GM23338 (cell line): Measurements from ENCODE around the gene MLLT3. TPM values are rescaled to one million over a fixed set of nuclear protein-coding genes. Genes with fewer than 3 reads are reported as not detected.
A peak's percentile ranks its signal among the peaks of the same experiment; 100 is the strongest.

Experiments used
- ATAC-seq: fragments of 200-7000 bp; cut with Tn5 transposase; 3 replicates; pipeline ENCODE4 v1.9.1; 2020
- DNase-seq: peaks from one replicate; pipeline ENCODE4 v3.0.0-alpha.2; 2015; ENCODE audit warnings: low spot score
- H2AFZ ChIP-seq: fragments of 200-600 bp; sonication (generic); 2 replicates; pipeline ENCODE4 v1.8.0; 2016; ENCODE audit warnings: antibody characterized with exemption, mild to moderate bottlenecking, moderate library complexity
- H3F3A ChIP-seq: fragments of 200-600 bp; sonication (generic); replicated peaks from 2 replicates; pipeline ENCODE4 v1.8.0; 2017; ENCODE audit warnings: antibody characterized with exemption, mixed run types, low read depth
- H3K27ac ChIP-seq: fragments of 200-600 bp; sonication (generic); 2 replicates; pipeline ENCODE4 v1.6.1; 2016; ENCODE audit warnings: low read depth
- H3K27me3 ChIP-seq: fragments of 200-600 bp; sonication (generic); 2 replicates; pipeline ENCODE4 v1.8.0; 2016; ENCODE audit warnings: mild to moderate bottlenecking, mixed run types, moderate library complexity; ENCODE audit not compliant: insufficient read depth
- H3K36me3 ChIP-seq: fragments of 200-600 bp; sonication (generic); 2 replicates; pipeline ENCODE4 v1.8.0; 2016; ENCODE audit warnings: mild to moderate bottlenecking; ENCODE audit not compliant: insufficient read depth
- H3K4me1 ChIP-seq: fragments of 200-600 bp; sonication (generic); 2 replicates; pipeline ENCODE4 v1.8.0; 2016; ENCODE audit warnings: mild to moderate bottlenecking, moderate library complexity; ENCODE audit not compliant: insufficient read depth
- H3K4me2 ChIP-seq: fragments of 200-600 bp; sonication (generic); 2 replicates; pipeline ENCODE4 v1.7.1; 2017; ENCODE audit warnings: mixed run types
- H3K4me3 ChIP-seq: fragments of 200-600 bp; sonication (generic); 2 replicates; pipeline ENCODE4 v1.6.1; 2016; ENCODE audit warnings: mixed run types
- H3K79me2 ChIP-seq: fragments of 200-600 bp; sonication (generic); replicated peaks from 2 replicates; pipeline ENCODE4 v1.8.0; 2017; ENCODE audit warnings: mild to moderate bottlenecking; ENCODE audit not compliant: insufficient read depth
- H3K9me2 ChIP-seq: fragments of 200-600 bp; sonication (generic); 2 replicates; pipeline ENCODE4 v1.8.0; 2017; ENCODE audit not compliant: insufficient read depth
- H4K20me1 ChIP-seq: fragments of 200-600 bp; sonication (generic); replicated peaks from 2 replicates; pipeline ENCODE4 v1.8.0; 2017; ENCODE audit warnings: mild to moderate bottlenecking; ENCODE audit not compliant: insufficient read depth
- H3K27ac Mint-ChIP-seq: 2 replicates; pipeline ENCODE4 v1.8.0; 2020; ENCODE audit warnings: inconsistent platforms, mild to moderate bottlenecking, moderate library complexity, mixed read lengths
- H3K27me3 Mint-ChIP-seq: 3 replicates; pipeline ENCODE4 v1.8.0; 2022; ENCODE audit warnings: low read depth, mild to moderate bottlenecking, moderate library complexity, mixed read lengths, inconsistent platforms; ENCODE audit not compliant: insufficient read depth, poor library complexity
- H3K36me3 Mint-ChIP-seq: 3 replicates; pipeline ENCODE4 v1.8.0; 2021; ENCODE audit warnings: low read depth, mild to moderate bottlenecking, inconsistent platforms, moderate library complexity, mixed read lengths
- H3K4me1 Mint-ChIP-seq: 3 replicates; pipeline ENCODE4 v1.8.0; 2020; ENCODE audit warnings: mild to moderate bottlenecking, inconsistent platforms, mixed read lengths
- H3K4me3 Mint-ChIP-seq: 3 replicates; pipeline ENCODE4 v1.8.0; 2021; ENCODE audit warnings: moderate library complexity, mild to moderate bottlenecking, inconsistent platforms, mixed read lengths
- H3K9me3 Mint-ChIP-seq: 3 replicates; pipeline ENCODE4 v1.8.0; 2020; ENCODE audit warnings: moderate library complexity, mild to moderate bottlenecking, inconsistent platforms, mixed read lengths
- CREB1 ChIP-seq: fragments of 250-450 bp; sonication (Bioruptor Pico); IDR thresholded peaks from 2 replicates; pipeline ENCODE4 v1.5.0; 2020; ENCODE audit warnings: low read depth, mild to moderate bottlenecking, moderate library complexity
- EZH2phosphoT487 ChIP-seq: fragments of 200-600 bp; sonication (generic); IDR thresholded peaks from one replicate; pipeline ENCODE4 v1.8.1; 2018; ENCODE audit warnings: antibody characterized with exemption; ENCODE audit not compliant: unreplicated experiment
- JUNB ChIP-seq: IDR thresholded peaks from one replicate; pipeline ENCODE4 v1.6.1; 2016; ENCODE audit warnings: antibody characterized with exemption; ENCODE audit not compliant: unreplicated experiment
- NANOG ChIP-seq: IDR thresholded peaks from 2 replicates; pipeline ENCODE4 v1.6.1; 2016; ENCODE audit warnings: antibody characterized with exemption, borderline replicate concordance
- ZNF114 ChIP-seq: fragments of 250-450 bp; sonication (Bioruptor Pico); IDR thresholded peaks from 2 replicates; pipeline ENCODE4 v1.5.0; 2020; ENCODE audit warnings: mild to moderate bottlenecking, moderate library complexity
- ZNF331 ChIP-seq: fragments of 250-450 bp; sonication (Bioruptor Pico); IDR thresholded peaks from 2 replicates; pipeline ENCODE4 v1.5.0; 2020; ENCODE audit warnings: low read depth, mild to moderate bottlenecking, moderate library complexity
- ZNF462 ChIP-seq: fragments of 250-450 bp; sonication (Bioruptor Pico); IDR thresholded peaks from 2 replicates; pipeline ENCODE4 v1.5.0; 2020; ENCODE audit warnings: mild to moderate bottlenecking, moderate library complexity
- polyA plus RNA-seq: library from polyadenylated mRNA; unstranded; fragments of >200 nt; fragmentation: Nextera tagmentation; extraction: Ambion mirVana; gene quantifications from 2 replicates; pipeline ENCODE4 v1.2.1, GENCODE V29; 2016
- total RNA-seq: library from RNA; depleted of rRNA; stranded (reverse); fragments of >200 nt; shearing (Covaris generic); gene quantifications from 2 replicates; pipeline ENCODE4 v1.2.3, GENCODE V29; 2014
- TF ChIP-seq, protein P1 (sequence below): IDR thresholded peaks from one replicate; pipeline ENCODE4 v1.6.1; 2018; ENCODE audit warnings: antibody characterized with exemption; ENCODE audit not compliant: unreplicated experiment
- TF ChIP-seq, protein P2 (sequence below), 2 experiments: fragments of 200-600 bp in 1 of 2; sonication (generic) in 1 of 2; conservative IDR thresholded peaks; 2 replicates each; pipeline versions ENCODE4 v1.5.1 to v1.6.1; 2016 to 2017; ENCODE audit warnings: antibody characterized with exemption in 2 of 2, low read depth in 2 of 2, mild to moderate bottlenecking in 2 of 2, moderate library complexity in 1 of 2
- TF ChIP-seq, protein P3 (sequence below): IDR thresholded peaks from 2 replicates; pipeline ENCODE4 v1.6.1; 2016; ENCODE audit warnings: antibody characterized with exemption

The MLLT3 gene
- total and polyA plus RNA-seq, 2 experiments from 2014 or later, result 7.5 to 9.5 TPM

- H3K4me3 ChIP-seq, result no peak overlapping the region
- no peaks in the 10 kb centered on the region for H3K9me2 ChIP-seq
- no peaks in the 10 kb centered on the region for H3K36me3 ChIP-seq
- no peak overlapping the region for H3K4me3 Mint-ChIP-seq
- DNase-seq (peak; percentile 58), ATAC-seq (peak; percentile 73)
- no peaks in the 10 kb centered on the region for H4K20me1 ChIP-seq
- H3K4me1 Mint-ChIP-seq, result peaks cover 29% of the 10 kb centered on the region
- H3K27me3 Mint-ChIP-seq, result no peaks in the 10 kb centered on the region
- H3K4me1 ChIP-seq, result peaks cover 21% of the 10 kb centered on the region
- H3K9me3 Mint-ChIP-seq, result no peaks in the 10 kb centered on the region
- TF ChIP-seq CREB1 (CRISPR knock-in tag), result no peak
- TF ChIP-seq, protein P1, sequence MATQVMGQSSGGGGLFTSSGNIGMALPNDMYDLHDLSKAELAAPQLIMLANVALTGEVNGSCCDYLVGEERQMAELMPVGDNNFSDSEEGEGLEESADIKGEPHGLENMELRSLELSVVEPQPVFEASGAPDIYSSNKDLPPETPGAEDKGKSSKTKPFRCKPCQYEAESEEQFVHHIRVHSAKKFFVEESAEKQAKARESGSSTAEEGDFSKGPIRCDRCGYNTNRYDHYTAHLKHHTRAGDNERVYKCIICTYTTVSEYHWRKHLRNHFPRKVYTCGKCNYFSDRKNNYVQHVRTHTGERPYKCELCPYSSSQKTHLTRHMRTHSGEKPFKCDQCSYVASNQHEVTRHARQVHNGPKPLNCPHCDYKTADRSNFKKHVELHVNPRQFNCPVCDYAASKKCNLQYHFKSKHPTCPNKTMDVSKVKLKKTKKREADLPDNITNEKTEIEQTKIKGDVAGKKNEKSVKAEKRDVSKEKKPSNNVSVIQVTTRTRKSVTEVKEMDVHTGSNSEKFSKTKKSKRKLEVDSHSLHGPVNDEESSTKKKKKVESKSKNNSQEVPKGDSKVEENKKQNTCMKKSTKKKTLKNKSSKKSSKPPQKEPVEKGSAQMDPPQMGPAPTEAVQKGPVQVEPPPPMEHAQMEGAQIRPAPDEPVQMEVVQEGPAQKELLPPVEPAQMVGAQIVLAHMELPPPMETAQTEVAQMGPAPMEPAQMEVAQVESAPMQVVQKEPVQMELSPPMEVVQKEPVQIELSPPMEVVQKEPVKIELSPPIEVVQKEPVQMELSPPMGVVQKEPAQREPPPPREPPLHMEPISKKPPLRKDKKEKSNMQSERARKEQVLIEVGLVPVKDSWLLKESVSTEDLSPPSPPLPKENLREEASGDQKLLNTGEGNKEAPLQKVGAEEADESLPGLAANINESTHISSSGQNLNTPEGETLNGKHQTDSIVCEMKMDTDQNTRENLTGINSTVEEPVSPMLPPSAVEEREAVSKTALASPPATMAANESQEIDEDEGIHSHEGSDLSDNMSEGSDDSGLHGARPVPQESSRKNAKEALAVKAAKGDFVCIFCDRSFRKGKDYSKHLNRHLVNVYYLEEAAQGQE, result no peak
- TF ChIP-seq, protein P2, sequence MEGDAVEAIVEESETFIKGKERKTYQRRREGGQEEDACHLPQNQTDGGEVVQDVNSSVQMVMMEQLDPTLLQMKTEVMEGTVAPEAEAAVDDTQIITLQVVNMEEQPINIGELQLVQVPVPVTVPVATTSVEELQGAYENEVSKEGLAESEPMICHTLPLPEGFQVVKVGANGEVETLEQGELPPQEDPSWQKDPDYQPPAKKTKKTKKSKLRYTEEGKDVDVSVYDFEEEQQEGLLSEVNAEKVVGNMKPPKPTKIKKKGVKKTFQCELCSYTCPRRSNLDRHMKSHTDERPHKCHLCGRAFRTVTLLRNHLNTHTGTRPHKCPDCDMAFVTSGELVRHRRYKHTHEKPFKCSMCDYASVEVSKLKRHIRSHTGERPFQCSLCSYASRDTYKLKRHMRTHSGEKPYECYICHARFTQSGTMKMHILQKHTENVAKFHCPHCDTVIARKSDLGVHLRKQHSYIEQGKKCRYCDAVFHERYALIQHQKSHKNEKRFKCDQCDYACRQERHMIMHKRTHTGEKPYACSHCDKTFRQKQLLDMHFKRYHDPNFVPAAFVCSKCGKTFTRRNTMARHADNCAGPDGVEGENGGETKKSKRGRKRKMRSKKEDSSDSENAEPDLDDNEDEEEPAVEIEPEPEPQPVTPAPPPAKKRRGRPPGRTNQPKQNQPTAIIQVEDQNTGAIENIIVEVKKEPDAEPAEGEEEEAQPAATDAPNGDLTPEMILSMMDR (conservative IDR thresholded peaks at IDR 0.05; ENCODE audit: low read depth in 2 of 2), result no peak
- TF ChIP-seq ZNF331 (CRISPR knock-in tag), result no peak
- TF ChIP-seq ZNF114 (CRISPR knock-in tag), result no peak
- TF ChIP-seq JUNB, result no peak
- TF ChIP-seq, protein P3, sequence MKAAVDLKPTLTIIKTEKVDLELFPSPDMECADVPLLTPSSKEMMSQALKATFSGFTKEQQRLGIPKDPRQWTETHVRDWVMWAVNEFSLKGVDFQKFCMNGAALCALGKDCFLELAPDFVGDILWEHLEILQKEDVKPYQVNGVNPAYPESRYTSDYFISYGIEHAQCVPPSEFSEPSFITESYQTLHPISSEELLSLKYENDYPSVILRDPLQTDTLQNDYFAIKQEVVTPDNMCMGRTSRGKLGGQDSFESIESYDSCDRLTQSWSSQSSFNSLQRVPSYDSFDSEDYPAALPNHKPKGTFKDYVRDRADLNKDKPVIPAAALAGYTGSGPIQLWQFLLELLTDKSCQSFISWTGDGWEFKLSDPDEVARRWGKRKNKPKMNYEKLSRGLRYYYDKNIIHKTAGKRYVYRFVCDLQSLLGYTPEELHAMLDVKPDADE, result no peak
- TF ChIP-seq NANOG, result no peak
- TF ChIP-seq EZH2phosphoT487, result no peak
- no peak for TF ChIP-seq ZNF462 (CRISPR knock-in tag)
- H3K36me3 Mint-ChIP-seq, result no peaks in the 10 kb centered on the region
- 0 out of 2 replicates have a peak overlapping the region, but pooled peaks have one; percentile 10 for H3K27ac ChIP-seq
- H3F3A ChIP-seq, result no peaks in the 10 kb centered on the region
- no peaks in the 10 kb centered on the region for H3K79me2 ChIP-seq
- H3K27ac Mint-ChIP-seq, result no peak overlapping the region
- no peaks in the 10 kb centered on the region for H3K27me3 ChIP-seq
- 0 out of 2 replicates have a peak overlapping the region, but pooled peaks have one; percentile 11 for H3K4me2 ChIP-seq
- H2AFZ ChIP-seq, result peak overlapping the region; percentile 39; the same call in 1 of the 2 replicates
Observed at GRCh38 chr9:20636888-20637440, 14.7 kb upstream of the MLLT3 start.
